A549 (cell line): ENCODE data around the gene PPP1R37.

Experiments
- EP300 ChIP-seq, 2 experiments: fragments of >200 bp; sonication (Bioruptor Twin); formaldehyde crosslinking; IDR thresholded peaks; 2 replicates in 1 of 2; 3 replicates in 1 of 2; pipeline ENCODE4 v1.6.1; 2016 to 2017
- MAFK ChIP-seq: fragments of 450-650 bp; IDR thresholded peaks from 2 replicates; pipeline ENCODE4 v1.6.1; 2014; ENCODE audit not compliant: partially characterized antibody
- NPAS2 ChIP-seq: fragments of 250-450 bp; sonication (Bioruptor Pico); IDR thresholded peaks from 2 replicates; pipeline ENCODE4 v1.8.0; 2022; ENCODE audit warnings: mild to moderate bottlenecking, moderate library complexity, borderline replicate concordance
- POLR2A ChIP-seq: IDR thresholded peaks from 2 replicates; pipeline ENCODE4 v1.6.1; 2012; ENCODE audit warnings: mild to moderate bottlenecking, low read length
- RFX5 ChIP-seq: fragments of 450-650 bp; IDR thresholded peaks from 2 replicates; pipeline ENCODE4 v1.7.1; 2014; ENCODE audit warnings: antibody characterized with exemption, mild to moderate bottlenecking, moderate library complexity
- SMC3 ChIP-seq: fragments of >200 bp; sonication (Bioruptor Twin); formaldehyde crosslinking; IDR thresholded peaks from 3 replicates; pipeline ENCODE4 v1.6.1; 2018; ENCODE audit warnings: inconsistent platforms
- TF ChIP-seq, protein P1 (sequence below): IDR thresholded peaks from 2 replicates; pipeline ENCODE4 v1.6.1; 2012
- TF ChIP-seq, protein P2 (sequence below): fragments of >200 bp; sonication (Bioruptor Twin); formaldehyde crosslinking; IDR thresholded peaks from 3 replicates; pipeline ENCODE4 v1.5.1; 2016

DNA sequence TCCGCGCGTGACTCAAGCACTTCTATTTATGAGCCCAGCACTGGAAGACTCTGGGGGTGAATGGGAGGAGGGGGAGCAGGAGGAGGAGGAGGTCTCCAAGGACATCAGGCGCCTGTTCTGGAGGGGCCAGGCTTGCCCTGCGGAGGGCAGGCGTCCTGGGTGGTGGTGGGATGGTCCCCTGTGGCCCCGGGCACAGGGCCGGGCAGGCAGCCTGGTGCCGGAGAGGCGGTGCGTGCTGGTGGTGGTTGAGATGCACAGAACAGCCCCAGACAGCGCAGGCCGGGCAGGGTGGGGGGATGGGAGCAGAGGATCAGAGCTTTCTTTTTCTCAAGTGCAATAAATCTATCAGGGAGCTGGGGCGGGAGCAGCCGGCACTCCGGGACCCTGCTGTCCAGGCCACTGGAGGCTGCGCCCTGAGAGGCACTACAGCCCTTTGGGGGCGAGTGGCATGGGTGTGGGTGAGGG, 53.8 kb downstream of the PPP1R37 start:
- TF ChIP-seq EP300 (IDR thresholded peaks at IDR 0.05) (no peak), RFX5 (no peak), POLR2A (no peak), SMC3 (no peak), MAFK (no peak), NPAS2 (no peak)
- TF ChIP-seq, protein P1, sequence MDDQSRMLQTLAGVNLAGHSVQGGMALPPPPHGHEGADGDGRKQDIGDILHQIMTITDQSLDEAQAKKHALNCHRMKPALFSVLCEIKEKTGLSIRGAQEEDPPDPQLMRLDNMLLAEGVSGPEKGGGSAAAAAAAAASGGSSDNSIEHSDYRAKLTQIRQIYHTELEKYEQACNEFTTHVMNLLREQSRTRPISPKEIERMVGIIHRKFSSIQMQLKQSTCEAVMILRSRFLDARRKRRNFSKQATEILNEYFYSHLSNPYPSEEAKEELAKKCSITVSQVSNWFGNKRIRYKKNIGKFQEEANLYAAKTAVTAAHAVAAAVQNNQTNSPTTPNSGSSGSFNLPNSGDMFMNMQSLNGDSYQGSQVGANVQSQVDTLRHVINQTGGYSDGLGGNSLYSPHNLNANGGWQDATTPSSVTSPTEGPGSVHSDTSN: no peak
- TF ChIP-seq, protein P2, sequence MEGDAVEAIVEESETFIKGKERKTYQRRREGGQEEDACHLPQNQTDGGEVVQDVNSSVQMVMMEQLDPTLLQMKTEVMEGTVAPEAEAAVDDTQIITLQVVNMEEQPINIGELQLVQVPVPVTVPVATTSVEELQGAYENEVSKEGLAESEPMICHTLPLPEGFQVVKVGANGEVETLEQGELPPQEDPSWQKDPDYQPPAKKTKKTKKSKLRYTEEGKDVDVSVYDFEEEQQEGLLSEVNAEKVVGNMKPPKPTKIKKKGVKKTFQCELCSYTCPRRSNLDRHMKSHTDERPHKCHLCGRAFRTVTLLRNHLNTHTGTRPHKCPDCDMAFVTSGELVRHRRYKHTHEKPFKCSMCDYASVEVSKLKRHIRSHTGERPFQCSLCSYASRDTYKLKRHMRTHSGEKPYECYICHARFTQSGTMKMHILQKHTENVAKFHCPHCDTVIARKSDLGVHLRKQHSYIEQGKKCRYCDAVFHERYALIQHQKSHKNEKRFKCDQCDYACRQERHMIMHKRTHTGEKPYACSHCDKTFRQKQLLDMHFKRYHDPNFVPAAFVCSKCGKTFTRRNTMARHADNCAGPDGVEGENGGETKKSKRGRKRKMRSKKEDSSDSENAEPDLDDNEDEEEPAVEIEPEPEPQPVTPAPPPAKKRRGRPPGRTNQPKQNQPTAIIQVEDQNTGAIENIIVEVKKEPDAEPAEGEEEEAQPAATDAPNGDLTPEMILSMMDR: no peak
